ENCODE data around the gene TSACC.
"Not testable (repeated sequence)": the region's sequence is repeated elsewhere in the genome, so short reads cannot be mapped to it uniquely, and the experiment has no call there.

TSACC gene

DNA sequence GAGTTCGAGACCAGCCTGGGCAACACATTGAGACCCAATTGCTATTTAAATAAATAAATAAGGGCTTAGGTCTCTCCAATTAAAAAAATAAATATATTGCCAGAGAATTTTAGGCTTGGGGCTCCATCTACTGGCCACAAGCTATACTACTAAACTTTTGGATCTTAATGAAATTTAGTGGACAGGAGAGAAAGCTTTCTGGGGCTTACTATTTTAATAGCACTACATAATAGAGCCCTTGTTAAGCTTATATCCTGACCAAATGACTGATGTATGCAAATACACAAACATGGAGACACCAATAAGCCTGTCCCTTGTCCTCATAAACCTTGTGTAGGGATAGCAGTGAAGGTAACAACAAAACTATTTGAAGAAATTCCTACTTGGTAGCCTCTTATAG is 18.7 kb upstream of the TSACC start:
- Histone ChIP-seq H3K9me3 (ENCODE audit: control insufficient read depth, insufficient read depth, low read length) (no peaks in the 10 kb centered on the region), H3F3A (ENCODE audit: control insufficient read depth, insufficient read depth) (peaks cover 22% of the 10 kb centered on the region), H3K4me3 (ENCODE audit: low read length) (no peak overlapping the region), H3K27ac (ENCODE audit: low read depth, low read length) (no peak overlapping the region), H3K79me2 (ENCODE audit: control insufficient read depth, low read length) (peaks cover 7% of the 10 kb centered on the region), H4K20me1 (ENCODE audit: control insufficient read depth, insufficient read depth, low read depth, low read length) (peaks cover 11% of the 10 kb centered on the region), H3K36me3 (ENCODE audit: control insufficient read depth, low read length) (peaks cover 91% of the 10 kb centered on the region), H3K4me2 (ENCODE audit: low read length) (no peak overlapping the region), H3K27me3 (ENCODE audit: control insufficient read depth, low read length) (no peaks in the 10 kb centered on the region), H3K4me1 (ENCODE audit: control insufficient read depth, low read length) (no peaks in the 10 kb centered on the region), H3K9me2 (replicated peaks; ENCODE audit: control insufficient read depth, low read length) (no peaks in the 10 kb centered on the region)
- TF ChIP-seq, protein P1, sequence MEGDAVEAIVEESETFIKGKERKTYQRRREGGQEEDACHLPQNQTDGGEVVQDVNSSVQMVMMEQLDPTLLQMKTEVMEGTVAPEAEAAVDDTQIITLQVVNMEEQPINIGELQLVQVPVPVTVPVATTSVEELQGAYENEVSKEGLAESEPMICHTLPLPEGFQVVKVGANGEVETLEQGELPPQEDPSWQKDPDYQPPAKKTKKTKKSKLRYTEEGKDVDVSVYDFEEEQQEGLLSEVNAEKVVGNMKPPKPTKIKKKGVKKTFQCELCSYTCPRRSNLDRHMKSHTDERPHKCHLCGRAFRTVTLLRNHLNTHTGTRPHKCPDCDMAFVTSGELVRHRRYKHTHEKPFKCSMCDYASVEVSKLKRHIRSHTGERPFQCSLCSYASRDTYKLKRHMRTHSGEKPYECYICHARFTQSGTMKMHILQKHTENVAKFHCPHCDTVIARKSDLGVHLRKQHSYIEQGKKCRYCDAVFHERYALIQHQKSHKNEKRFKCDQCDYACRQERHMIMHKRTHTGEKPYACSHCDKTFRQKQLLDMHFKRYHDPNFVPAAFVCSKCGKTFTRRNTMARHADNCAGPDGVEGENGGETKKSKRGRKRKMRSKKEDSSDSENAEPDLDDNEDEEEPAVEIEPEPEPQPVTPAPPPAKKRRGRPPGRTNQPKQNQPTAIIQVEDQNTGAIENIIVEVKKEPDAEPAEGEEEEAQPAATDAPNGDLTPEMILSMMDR (IDR thresholded peaks at IDR 0.05; ENCODE audit: low read depth, low read length, poor library complexity, severe bottlenecking), result peak; percentile 62
- no peak for TF ChIP-seq EZH2phosphoT487 (IDR thresholded peaks at IDR 0.05; ENCODE audit: borderline replicate concordance, low read length)

GRCh38 chr1:156320560-156320959 is 17.8 kb upstream of the TSACC start:
- Histone ChIP-seq H3K9me3 (ENCODE audit: control insufficient read depth, insufficient read depth, low read length) (no peaks in the 10 kb centered on the region), H3K79me2 (ENCODE audit: control insufficient read depth, low read length) (peaks cover 7% of the 10 kb centered on the region), H4K20me1 (ENCODE audit: control insufficient read depth, insufficient read depth, low read depth, low read length) (peaks cover 11% of the 10 kb centered on the region), H3K9me2 (replicated peaks; ENCODE audit: control insufficient read depth, low read length) (no peaks in the 10 kb centered on the region), H3K27me3 (ENCODE audit: control insufficient read depth, low read length) (no peaks in the 10 kb centered on the region), H3K4me3 (ENCODE audit: low read length) (no peak overlapping the region), H3K4me2 (ENCODE audit: low read length) (no peak overlapping the region), H3K27ac (ENCODE audit: low read depth, low read length) (no peak overlapping the region), H3K4me1 (ENCODE audit: control insufficient read depth, low read length) (no peaks in the 10 kb centered on the region), H3F3A (ENCODE audit: control insufficient read depth, insufficient read depth) (peaks cover 18% of the 10 kb centered on the region), H3K36me3 (ENCODE audit: control insufficient read depth, low read length) (peaks cover 91% of the 10 kb centered on the region)
- TF ChIP-seq, protein P1 (IDR thresholded peaks at IDR 0.05; ENCODE audit: low read depth, low read length, poor library complexity, severe bottlenecking), result no peak
- TF ChIP-seq EZH2phosphoT487 (IDR thresholded peaks at IDR 0.05; ENCODE audit: borderline replicate concordance, low read length), result no peak

DNA sequence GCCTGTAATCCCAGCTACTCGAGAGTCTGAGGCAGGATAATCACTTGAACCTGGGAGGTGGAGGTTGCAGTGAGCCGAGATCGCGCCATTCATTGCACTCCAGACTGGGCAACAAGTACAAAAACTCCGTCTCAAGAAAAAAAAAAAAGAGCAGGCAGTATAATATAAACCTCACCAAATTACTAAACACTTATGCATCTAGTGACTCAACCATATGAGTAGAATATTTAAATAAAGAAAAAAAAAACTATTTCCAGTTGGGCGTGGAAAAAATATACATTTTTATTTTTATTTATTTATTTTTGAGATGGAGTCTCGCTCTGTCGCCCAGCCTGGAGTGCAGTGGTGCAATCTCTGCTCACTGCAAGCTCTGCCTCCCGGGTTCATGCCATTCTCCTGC is 15.1 kb upstream of the TSACC start:
- H3K9me2 ChIP-seq (replicated peaks; ENCODE audit: control insufficient read depth, low read length); H3K4me3 ChIP-seq (ENCODE audit: low read length); H3K27me3 ChIP-seq (ENCODE audit: control insufficient read depth, low read length); H3K4me1 ChIP-seq (ENCODE audit: control insufficient read depth, low read length); H3K9me3 ChIP-seq (ENCODE audit: control insufficient read depth, insufficient read depth, low read length); H3K79me2 ChIP-seq (ENCODE audit: control insufficient read depth, low read length); H3K27ac ChIP-seq (ENCODE audit: low read depth, low read length); H3K4me2 ChIP-seq (ENCODE audit: low read length): not testable (repeated sequence)
- Histone ChIP-seq H3F3A (ENCODE audit: control insufficient read depth, insufficient read depth) (peaks cover 16% of the 10 kb centered on the region), H3K36me3 (ENCODE audit: control insufficient read depth, low read length) (peaks cover 78% of the 10 kb centered on the region), H4K20me1 (ENCODE audit: control insufficient read depth, insufficient read depth, low read depth, low read length) (peaks cover 11% of the 10 kb centered on the region)

DNA sequence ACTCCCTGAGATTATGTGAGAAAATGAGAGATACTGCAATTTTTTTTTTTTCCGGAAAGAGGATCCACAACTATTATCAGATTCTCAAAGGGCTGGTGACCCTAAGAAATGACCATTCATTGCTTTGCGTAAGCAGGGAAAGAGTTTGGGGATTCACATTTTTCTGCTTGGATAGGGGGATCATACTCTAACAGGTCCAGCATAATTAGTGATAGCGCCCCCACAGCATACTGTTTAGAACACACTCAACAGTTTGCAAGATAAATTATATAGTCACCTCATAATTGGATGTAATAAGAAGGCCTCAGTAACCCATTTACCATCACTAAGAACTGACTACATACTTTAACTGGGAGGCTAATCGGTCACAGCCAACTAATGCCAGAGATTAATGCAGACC is 2.1 kb upstream of the TSACC start:
- Histone ChIP-seq H3K9me2 (replicated peaks; ENCODE audit: control insufficient read depth, low read length) (no peaks in the 10 kb centered on the region), H3K4me1 (ENCODE audit: control insufficient read depth, low read length) (peaks cover 25% of the 10 kb centered on the region), H3K4me3 (ENCODE audit: low read length) (peak overlapping the region; percentile 86), H3K36me3 (ENCODE audit: control insufficient read depth, low read length) (peaks cover 59% of the 10 kb centered on the region), H3K27ac (ENCODE audit: low read depth, low read length) (no peak overlapping the region), H3K9me3 (ENCODE audit: control insufficient read depth, insufficient read depth, low read length) (no peaks in the 10 kb centered on the region), H4K20me1 (ENCODE audit: control insufficient read depth, insufficient read depth, low read depth, low read length) (peaks cover 15% of the 10 kb centered on the region; the same call in 1 of the 2 replicates), H3K27me3 (ENCODE audit: control insufficient read depth, low read length) (no peaks in the 10 kb centered on the region), H3K79me2 (ENCODE audit: control insufficient read depth, low read length) (peaks cover 65% of the 10 kb centered on the region), H3K4me2 (ENCODE audit: low read length) (peak overlapping the region; percentile 89), H3F3A (ENCODE audit: control insufficient read depth, insufficient read depth) (peaks cover 19% of the 10 kb centered on the region)
- no peak for TF ChIP-seq EZH2phosphoT487 (IDR thresholded peaks at IDR 0.05; ENCODE audit: borderline replicate concordance, low read length)
- TF ChIP-seq, protein P1 (IDR thresholded peaks at IDR 0.05; ENCODE audit: low read depth, low read length, poor library complexity, severe bottlenecking), result peak; percentile 77
